ENCODE measurements around the gene PPP2R2B.

GRCh38 chr5:146681585-146682105, 196.9 kb downstream of the PPP2R2B start:
- TF ChIP-seq CTCF (conservative IDR thresholded peaks at IDR 0.05 in 1 of 2, IDR thresholded peaks at IDR 0.05 in 1 of 2; ENCODE audit: low read depth in 1 of 2, low read length in 2 of 2), result no peak
- no peak for TF ChIP-seq EZH2 (IDR thresholded peaks at IDR 0.05; ENCODE audit: low read length, missing control alignments)

Data from fibroblast of lung (primary cell).